Sigmoid colon (tissue), 7 donors: ENCODE results near the gene MLEC. TPM values are rescaled to one million over a fixed set of nuclear protein-coding genes. Genes with fewer than 3 reads are reported as not detected.
A peak's percentile ranks its signal among the peaks of the same experiment; 100 is the strongest.

Experiments used
- DNase-seq: peaks from one replicate; pipeline ENCODE4 v3.0.0-alpha.2; 2019
- H3K27ac ChIP-seq, 4 donors: fragments of 200-600 bp; sonication (generic); one replicate each; pipeline ENCODE4 v1.5.1; 2016 to 2019; ENCODE audit warnings: mild to moderate bottlenecking in 1 of 4
- H3K27me3 ChIP-seq, 3 donors: fragments of 200-600 bp; sonication (generic); one replicate each; pipeline ENCODE4 v1.5.1; 2019; ENCODE audit warnings: mild to moderate bottlenecking in 1 of 3
- H3K36me3 ChIP-seq, 4 donors: fragments of 200-600 bp; sonication (generic); one replicate each; pipeline ENCODE4 v1.5.1; 2016 to 2019
- H3K4me1 ChIP-seq, 4 donors: fragments of 200-600 bp; sonication (generic); one replicate each; pipeline ENCODE4 v1.5.1; 2017 to 2019
- H3K4me3 ChIP-seq, 4 donors: fragments of 200-600 bp; sonication (generic); one replicate each; pipeline ENCODE4 v1.5.1; 2017 to 2019; ENCODE audit warnings: mild to moderate bottlenecking in 2 of 4, moderate library complexity in 1 of 4
- H3K9me3 ChIP-seq, 4 donors: fragments of 200-600 bp in 3 of 4; sonication (generic) in 3 of 4; one replicate each; pipeline versions ENCODE4 v1.5.1 to v1.6.1; 2013 to 2019
- CTCF ChIP-seq, 4 experiments: fragments of 450-650 bp in 3 of 4; fragments of 200-600 bp in 1 of 4; IDR thresholded peaks; one replicate each; pipeline ENCODE4 v1.5.1; 2016 to 2019; ENCODE audit warnings: antibody characterized with exemption in 4 of 4, mild to moderate bottlenecking in 3 of 4, moderate library complexity in 2 of 4
- EP300 ChIP-seq, 4 donors: sonication (generic); formaldehyde crosslinking; IDR thresholded peaks; one replicate each; pipeline ENCODE4 v1.6.1; 2017; ENCODE audit warnings: antibody characterized with exemption in 4 of 4
- POLR2A ChIP-seq, 2 donors: fragments of 450-650 bp; IDR thresholded peaks; one replicate each; pipeline ENCODE4 v1.6.1; 2016; ENCODE audit warnings: antibody characterized with exemption in 2 of 2, mild to moderate bottlenecking in 2 of 2, moderate library complexity in 2 of 2
- POLR2AphosphoS5 ChIP-seq, 4 donors: sonication (generic); formaldehyde crosslinking; IDR thresholded peaks; one replicate each; pipeline ENCODE4 v1.6.1; 2017; ENCODE audit warnings: antibody characterized with exemption in 4 of 4
- WGBS, 2 donors: extraction: QIAGEN DNeasy Blood & Tissue Kit; methylation state at CpG; one replicate each; pipeline ENCODE4 v1.1.7; 2013; 5-methylcytosine and 5-hydroxymethylcytosine counted together
- intact Hi-C: fragments of 100-400 bp; cut with DNase I; formaldehyde crosslinking; loops from one replicate; pipeline ENCODE4 v1.15.1; 2023
- polyA plus RNA-seq, 3 donors: library from polyadenylated mRNA; stranded (reverse); fragments of 200-250 nt; gene quantifications; one replicate each; pipeline ENCODE4 v1.2.3, GENCODE V29; 2013
- total RNA-seq, 4 donors: library from RNA; depleted of rRNA; stranded (reverse); fragments of >200 nt; gene quantifications; one replicate each; pipeline ENCODE4 v1.1.0, GENCODE V29; 2016
- donor health status: healthy with polysubstance abuse.
- donor health status: Bipolar disorder and iron deficiency.
- donor health status: healthy.

The MLEC gene
- total and polyA plus RNA-seq, 7 donors, result 22.2 to 164 (median 31.3) TPM

DNA sequence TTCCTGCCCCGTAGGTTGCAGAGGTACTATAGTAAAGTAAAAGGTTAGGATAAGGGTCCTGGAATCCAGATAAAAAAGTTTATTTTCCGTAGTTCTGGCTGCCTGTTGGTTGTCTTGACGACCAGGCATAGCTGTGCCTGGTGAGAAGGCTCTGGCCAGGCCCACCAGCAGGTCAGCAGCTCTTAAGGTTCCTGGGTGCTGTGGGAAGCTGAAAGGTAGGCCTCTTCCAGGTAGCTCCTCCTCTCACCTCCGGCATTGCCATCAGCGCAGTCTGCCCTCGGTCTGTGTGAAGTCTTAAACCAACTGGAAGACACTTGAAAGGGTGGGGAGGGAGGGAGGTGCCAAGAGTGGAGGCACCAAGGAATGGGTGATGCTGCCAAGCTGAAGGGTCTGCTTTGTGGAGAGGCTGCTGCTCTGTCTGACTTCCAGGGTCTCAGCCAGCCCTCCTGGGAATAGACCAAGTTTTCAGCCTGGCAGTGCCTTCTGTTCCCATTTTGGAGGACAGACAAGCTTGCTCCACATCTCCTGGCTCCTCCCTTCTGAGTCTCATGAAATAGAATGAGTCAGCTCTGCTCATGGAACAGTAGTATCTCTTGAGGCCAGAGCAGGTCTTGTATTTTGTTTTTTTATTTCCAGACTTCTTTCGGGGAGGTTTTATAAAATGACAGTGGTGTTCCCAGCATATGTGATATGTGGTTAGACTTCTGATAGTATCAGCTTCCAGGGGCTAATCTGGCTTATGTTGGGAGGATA is 33.5 kb downstream of the MLEC start:
- peak in 1 of 4 donors; percentile 56 for TF ChIP-seq POLR2AphosphoS5 (IDR thresholded peaks at IDR 0.05)
- no peak for TF ChIP-seq POLR2A (IDR thresholded peaks at IDR 0.05)

GRCh38 chr12:120720987-120721801 is 34.2 kb downstream of the MLEC start:
- 93 to 95% methylated on average over 10 of the region's 10 CpGs for WGBS, 2 donors

More for the DNA sequence above, 33.5 kb downstream of the MLEC start:
- WGBS, 2 donors, result 29 to 67% methylated on average over 7 of the region's 7 CpGs
- peak; percentile 73 for DNase-seq
- peak overlapping the region; percentile 30 to 80 (median 54) for H3K27ac ChIP-seq
- intact Hi-C loops, result loop anchor here (10.0 kb wide), 1 partner anchor 414 kb away; the partner anchor contains the start of gene P2RX7
- no peak overlapping the region for H3K4me3 ChIP-seq
- H3K36me3 ChIP-seq, result peaks cover 33 to 86% (median 61%) of the 10 kb centered on the region in 4 donors
- H3K4me1 ChIP-seq, result peaks cover 0 to 27% (median 13%) of the 10 kb centered on the region in 4 donors
- no peaks in the 10 kb centered on the region for H3K9me3 ChIP-seq
- no peaks in the 10 kb centered on the region for H3K27me3 ChIP-seq

DNA sequence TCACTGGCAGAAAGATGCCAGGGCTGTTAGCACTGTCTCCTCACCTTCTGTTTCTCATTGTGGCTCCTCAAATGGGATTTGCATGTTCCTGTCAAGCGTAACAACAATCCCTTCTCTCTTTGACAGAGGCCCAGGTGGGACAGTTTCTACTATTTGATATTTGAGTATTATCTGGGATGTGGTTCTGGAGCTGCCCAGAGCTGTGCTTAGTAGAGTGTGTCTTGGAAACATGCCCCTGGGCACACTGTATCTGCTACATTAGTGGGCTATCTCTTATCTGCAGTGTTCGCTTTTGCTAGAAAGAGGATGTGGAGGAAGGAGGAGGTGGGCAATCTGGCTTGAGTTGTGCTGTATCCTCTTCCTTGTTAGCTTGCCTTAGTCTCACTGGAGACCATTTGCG is 34.9 kb downstream of the MLEC start:
- Histone ChIP-seq H3K9me3 (no peaks in the 10 kb centered on the region), H3K4me3 (no peak overlapping the region), H3K27ac (peak overlapping the region in 2 of 4 donors; percentile 65 to 80), H3K27me3 (no peaks in the 10 kb centered on the region), H3K36me3 (peaks cover 33 to 71% (median 51%) of the 10 kb centered on the region in 4 donors), H3K4me1 (peaks cover 0 to 33% (median 23%) of the 10 kb centered on the region in 4 donors)
- whole genome bisulfite sequencing, 2 donors, result 87 to 95% methylated on average over 3 of the region's 3 CpGs
- intact Hi-C loops, result loop anchor here (10.0 kb wide), 1 partner anchor 413 kb away; the partner anchor contains the start of gene P2RX7
- TF ChIP-seq EP300 (IDR thresholded peaks at IDR 0.05) (no peak), POLR2A (IDR thresholded peaks at IDR 0.05) (no peak), POLR2AphosphoS5 (IDR thresholded peaks at IDR 0.05) (no peak), CTCF (IDR thresholded peaks at IDR 0.05) (no peak)
- DNase-seq, result no peak

More at GRCh38 chr12:120720987-120721801, 34.2 kb downstream of the MLEC start:
- no peaks in the 10 kb centered on the region for H3K9me3 ChIP-seq
- TF ChIP-seq CTCF (IDR thresholded peaks at IDR 0.05), result no peak
- no peak for TF ChIP-seq POLR2A (IDR thresholded peaks at IDR 0.05)
- no peak for TF ChIP-seq POLR2AphosphoS5 (IDR thresholded peaks at IDR 0.05)
- no peak for TF ChIP-seq EP300 (IDR thresholded peaks at IDR 0.05)
- intact Hi-C loops, result loop anchor here (10.0 kb wide), 1 partner anchor 414 kb away; the partner anchor contains the start of gene P2RX7
- no peaks in the 10 kb centered on the region for H3K27me3 ChIP-seq
- peaks cover 33 to 78% (median 58%) of the 10 kb centered on the region in 4 donors for H3K36me3 ChIP-seq
- peak overlapping the region; percentile 30 to 80 (median 54) for H3K27ac ChIP-seq
- H3K4me3 ChIP-seq, result no peak overlapping the region
- peaks cover 0 to 28% (median 17%) of the 10 kb centered on the region in 4 donors for H3K4me1 ChIP-seq
- DNase-seq, result no peak

DNA sequence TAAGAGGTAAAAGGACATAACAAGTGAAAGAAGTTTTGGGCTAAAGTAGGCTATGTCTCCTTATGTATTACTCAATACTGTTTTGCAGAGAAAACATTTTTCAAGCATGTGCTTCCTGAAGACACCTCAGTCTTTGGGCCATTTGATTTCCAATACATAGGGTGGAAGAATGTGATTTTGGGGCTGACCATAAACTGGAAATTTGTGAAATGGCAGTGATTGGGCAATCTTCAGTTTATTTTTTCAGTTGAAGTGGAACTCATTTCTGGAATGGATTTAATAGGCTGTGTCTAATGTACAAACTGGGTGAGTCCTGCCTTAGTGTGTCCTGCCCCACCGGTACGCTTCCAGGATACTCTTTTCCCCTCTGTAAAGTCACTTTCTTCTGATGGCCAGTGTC is 35.8 kb downstream of the MLEC start:
- no peak for TF ChIP-seq CTCF (IDR thresholded peaks at IDR 0.05)
- TF ChIP-seq POLR2AphosphoS5 (IDR thresholded peaks at IDR 0.05), result no peak
- TF ChIP-seq EP300 (IDR thresholded peaks at IDR 0.05), result no peak
- TF ChIP-seq POLR2A (IDR thresholded peaks at IDR 0.05), result no peak
- 96 to 98% methylated on average over 2 of the region's 2 CpGs for WGBS, 2 donors
- H3K27me3 ChIP-seq, result no peaks in the 10 kb centered on the region
- no peak overlapping the region for H3K4me3 ChIP-seq
- H3K9me3 ChIP-seq, result no peaks in the 10 kb centered on the region
- intact Hi-C loops, result loop anchor here (10.0 kb wide), 1 partner anchor 412 kb away; the partner anchor contains the start of gene P2RX7
- H3K27ac ChIP-seq, result no peak overlapping the region
- DNase-seq, result no peak
- H3K4me1 ChIP-seq, result peaks cover 0 to 33% (median 24%) of the 10 kb centered on the region in 4 donors
- peaks cover 33 to 71% (median 42%) of the 10 kb centered on the region in 4 donors for H3K36me3 ChIP-seq
